Neural cell (in vitro differentiated cells): ENCODE measurements around the gene TGIF2. TPM values are rescaled to one million over a fixed set of nuclear protein-coding genes. Genes with fewer than 3 reads are reported as not detected.

Experiments used
- H2AFZ ChIP-seq: fragments of 200-600, 300-800 bp; sonication (generic), shearing (Covaris generic); 2 replicates; pipeline ENCODE4 v1.6.0; 2014; ENCODE audit warnings: low read depth, mild to moderate bottlenecking, antibody characterized with exemption, low read length, moderate library complexity
- H3F3A ChIP-seq: fragments of 200-600 bp; shearing (Covaris generic); 2 replicates; pipeline ENCODE4 v1.6.1; 2016; ENCODE audit warnings: mild to moderate bottlenecking, moderate library complexity, mixed read lengths, antibody characterized with exemption, low read length; ENCODE audit not compliant: insufficient read depth, poor library complexity, severe bottlenecking
- H3K27ac ChIP-seq: fragments of 200-600, 300-800 bp; sonication (generic), shearing (Covaris generic); 2 replicates; pipeline ENCODE4 v1.5.1; 2014; ENCODE audit warnings: mild to moderate bottlenecking, low read length, moderate library complexity
- H3K27me3 ChIP-seq: fragments of 300-800, 200-600 bp; sonication (generic), shearing (Covaris generic); 2 replicates; pipeline ENCODE4 v1.6.0; 2014; ENCODE audit warnings: mild to moderate bottlenecking, low read depth, low read length, moderate library complexity; ENCODE audit not compliant: insufficient read depth
- H3K36me3 ChIP-seq: fragments of 300-800, 200-600 bp; sonication (generic), shearing (Covaris generic); 2 replicates; pipeline ENCODE4 v1.5.1; 2014; ENCODE audit warnings: mild to moderate bottlenecking, antibody characterized with exemption, low read length, moderate library complexity; ENCODE audit not compliant: insufficient read depth
- H3K4me2 ChIP-seq: fragments of 300-800, 200-600 bp; sonication (generic), shearing (Covaris generic); 2 replicates; pipeline ENCODE4 v1.6.0; 2014; ENCODE audit warnings: mild to moderate bottlenecking, low read length
- H3K4me3 ChIP-seq: fragments of 300-800, 200-600 bp; sonication (generic), shearing (Covaris generic); 2 replicates; pipeline ENCODE4 v1.5.1; 2014; ENCODE audit warnings: mild to moderate bottlenecking, low read length, moderate library complexity
- H3K79me2 ChIP-seq: fragments of 200-600 bp; shearing (Covaris generic); replicated peaks from 2 replicates; pipeline ENCODE4 v1.6.0; 2014; ENCODE audit warnings: mild to moderate bottlenecking, low read length, moderate library complexity; ENCODE audit not compliant: insufficient read depth
- H3K9ac ChIP-seq: fragments of 300-800, 200-600 bp; sonication (generic), shearing (Covaris generic); 2 replicates; pipeline ENCODE4 v1.6.1; 2016; ENCODE audit warnings: mild to moderate bottlenecking, low read length, mixed read lengths
- H3K9me2 ChIP-seq: fragments of 200-600 bp; shearing (Covaris generic); 2 replicates; pipeline ENCODE4 v1.6.1; 2016; ENCODE audit warnings: mild to moderate bottlenecking, low read length, mixed read lengths; ENCODE audit not compliant: insufficient read depth
- H3K9me3 ChIP-seq: fragments of 200-600, 300-800 bp; sonication (generic), shearing (Covaris generic); 2 replicates; pipeline ENCODE4 v1.6.1; 2016; ENCODE audit warnings: mild to moderate bottlenecking, mixed run types, low read length, moderate library complexity, mixed read lengths
- H4K20me1 ChIP-seq: fragments of 200-600 bp; shearing (Covaris generic); 2 replicates; pipeline ENCODE4 v1.6.1; 2016; ENCODE audit warnings: mild to moderate bottlenecking, mixed run types; ENCODE audit not compliant: insufficient read depth
- CTCF ChIP-seq: fragments of 450-650 bp; IDR thresholded peaks from 2 replicates; pipeline ENCODE4 v1.5.1; 2014; ENCODE audit warnings: antibody characterized with exemption, mild to moderate bottlenecking, moderate library complexity; ENCODE audit not compliant: poor library complexity, severe bottlenecking
- EP300 ChIP-seq: fragments of 450-650 bp; conservative IDR thresholded peaks from 2 replicates; pipeline ENCODE4 v1.6.1; 2014; ENCODE audit warnings: antibody characterized with exemption, mild to moderate bottlenecking, moderate library complexity; ENCODE audit not compliant: poor library complexity, severe bottlenecking
- EZH2 ChIP-seq: fragments of 200-600, 300-800 bp; shearing (Covaris generic), sonication (generic); IDR thresholded peaks from 2 replicates; pipeline ENCODE4 v1.6.1; 2014; ENCODE audit warnings: antibody characterized with exemption, low read length, borderline replicate concordance, mild to moderate bottlenecking; ENCODE audit not compliant: insufficient read depth, poor library complexity, severe bottlenecking
- MXI1 ChIP-seq: fragments of 450-650 bp; conservative IDR thresholded peaks from 2 replicates; pipeline ENCODE4 v1.6.1; 2014; ENCODE audit warnings: antibody characterized with exemption, mild to moderate bottlenecking; ENCODE audit not compliant: poor library complexity, severe bottlenecking
- RAD21 ChIP-seq: fragments of 450-650 bp; conservative IDR thresholded peaks from 2 replicates; pipeline ENCODE4 v1.6.1; 2014; ENCODE audit warnings: antibody characterized with exemption, mild to moderate bottlenecking, moderate library complexity
- REST ChIP-seq: IDR thresholded peaks from 2 replicates; pipeline ENCODE4 v1.6.1; 2012; ENCODE audit warnings: borderline replicate concordance
- SMC3 ChIP-seq: fragments of 450-650 bp; conservative IDR thresholded peaks from 2 replicates; pipeline ENCODE4 v1.6.1; 2014; ENCODE audit warnings: antibody characterized with exemption, mild to moderate bottlenecking, moderate library complexity; ENCODE audit not compliant: poor library complexity
- polyA plus RNA-seq: library from polyadenylated mRNA; depleted of rRNA; stranded (reverse); fragments of >200 nt; gene quantifications from 2 replicates; pipeline ENCODE4 v1.2.3, GENCODE V29; 2014

TGIF2 gene
- polyA plus RNA-seq, 1 donor from 2014 or later = 3.3 TPM

- Histone ChIP-seq H3K27me3 (peaks cover 22% of the 10 kb centered on the region), H3K27ac (no peak overlapping the region), H3K79me2 (peaks cover 24% of the 10 kb centered on the region), H3K4me2 (peak overlapping the region; percentile 39), H3K9me3 (no peaks in the 10 kb centered on the region), H4K20me1 (no peaks in the 10 kb centered on the region), H3K4me3 (peak overlapping the region; percentile 70), H2AFZ (no peak overlapping the region), H3K9me2 (no peaks in the 10 kb centered on the region), H3K9ac (peak overlapping the region; percentile 46), H3F3A (no peaks in the 10 kb centered on the region), H3K36me3 (no peaks in the 10 kb centered on the region)
- TF ChIP-seq MXI1 (peak; percentile 77), EZH2 (no peak), CTCF (no peak)
These were observed 1.2 kb downstream of the TGIF2 start for GRCh38 chr20:36574366-36575135.

- Histone ChIP-seq H3K9ac (no peak overlapping the region), H3K9me3 (no peaks in the 10 kb centered on the region), H2AFZ (no peak overlapping the region), H3K4me3 (no peak overlapping the region), H3F3A (no peaks in the 10 kb centered on the region), H3K4me2 (no peak overlapping the region), H3K36me3 (no peaks in the 10 kb centered on the region), H3K27me3 (peaks cover 22% of the 10 kb centered on the region), H4K20me1 (no peaks in the 10 kb centered on the region), H3K79me2 (peaks cover 24% of the 10 kb centered on the region), H3K9me2 (no peaks in the 10 kb centered on the region), H3K27ac (no peak overlapping the region)
- TF ChIP-seq RAD21 (no peak), SMC3 (no peak), EZH2 (no peak), CTCF (no peak), MXI1 (no peak), EP300 (no peak), REST (no peak)
These were observed 2.7 kb downstream of the TGIF2 start for GRCh38 chr20:36576081-36576445.
